Nephron (organoid): ENCODE data around the gene MTRFR.
"Not testable (repeated sequence)": the region's sequence is repeated elsewhere in the genome, so short reads cannot be mapped to it uniquely, and the experiment has no call there.

Experiments
- H3K27ac Mint-ChIP-seq, 3 experiments: 2 replicates each; pipeline ENCODE4 v1.8.0; 2020; ENCODE audit warnings: mixed read lengths in 3 of 3, mild to moderate bottlenecking in 2 of 3, moderate library complexity in 1 of 3
- H3K27me3 Mint-ChIP-seq: 2 replicates; pipeline ENCODE4 v1.8.0; 2021; ENCODE audit warnings: low read depth, mild to moderate bottlenecking, moderate library complexity, mixed read lengths
- H3K36me3 Mint-ChIP-seq: 2 replicates; pipeline ENCODE4 v1.8.0; 2020; ENCODE audit warnings: low read depth, mixed read lengths
- H3K4me1 Mint-ChIP-seq: 2 replicates; pipeline ENCODE4 v1.8.0; 2020; ENCODE audit warnings: mixed read lengths
- H3K4me3 Mint-ChIP-seq, 3 experiments: 2 replicates each; pipeline ENCODE4 v1.8.0; 2020; ENCODE audit warnings: mild to moderate bottlenecking in 3 of 3, mixed read lengths in 3 of 3, moderate library complexity in 2 of 3
- H3K9me3 Mint-ChIP-seq: 2 replicates; pipeline ENCODE4 v1.8.0; 2020; ENCODE audit warnings: mixed read lengths
- TF ChIP-seq, protein P1 (sequence below), 3 experiments: fragments of 200-600 bp; sonication (generic); IDR thresholded peaks; one replicate each; pipeline ENCODE4 v1.5.0; 2021; ENCODE audit warnings: antibody characterized with exemption in 3 of 3; ENCODE audit not compliant: unreplicated experiment in 3 of 3

The MTRFR gene

DNA sequence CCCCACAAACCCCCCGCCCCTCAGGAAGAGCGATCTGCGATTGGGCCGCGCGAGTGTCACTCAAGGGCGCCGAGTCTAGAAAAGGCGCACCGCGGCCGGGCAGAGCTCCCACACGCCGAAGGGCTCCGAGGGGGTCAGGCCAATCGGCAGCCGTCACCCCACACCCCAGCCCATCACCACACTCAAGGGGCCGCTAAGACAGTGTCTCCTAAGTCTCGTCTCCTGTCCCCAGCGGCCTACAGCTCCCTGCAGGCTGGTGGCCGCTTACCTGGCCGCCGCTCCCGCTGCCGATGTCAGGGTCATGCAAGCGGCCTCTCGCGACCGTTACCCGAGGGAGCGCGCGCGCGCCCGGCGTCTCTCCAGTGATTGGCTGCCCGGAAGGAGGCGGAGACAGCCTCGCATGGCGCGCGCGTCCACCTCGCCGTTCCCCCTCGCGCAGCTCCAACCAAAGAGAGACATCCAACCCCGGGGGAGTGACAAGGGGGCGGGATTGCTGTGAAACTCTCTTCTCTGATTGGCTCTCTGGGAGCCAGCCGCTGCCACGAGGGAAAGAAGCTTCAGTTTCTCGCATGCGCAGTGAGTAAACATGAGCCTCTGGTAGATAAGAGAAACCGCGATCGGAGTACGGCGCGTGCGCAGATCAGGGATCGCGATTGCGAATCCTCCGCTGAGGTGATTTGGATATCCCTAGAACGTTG lies at the start of gene MTRFR, which contains the start of gene MPHOSPH9:
Gene MTRFR (plus strand): TSS at position 630 of the 698 bp plus-strand sequence. CDS start 20,239 bp downstream, outside the sequence.
Gene MPHOSPH9 (minus strand): TSS at position 335 of the 698 bp plus-strand sequence. CDS start 2,777 bp downstream, outside the sequence.
- H3K27ac Mint-ChIP-seq = peak within 1 kb of the TSS; percentile 84 to 95 (median 85)
- H3K4me1 Mint-ChIP-seq = peaks cover 31% of the 10 kb centered on the region
- no peaks in the 10 kb centered on the region for H3K27me3 Mint-ChIP-seq
- TF ChIP-seq, protein P1, sequence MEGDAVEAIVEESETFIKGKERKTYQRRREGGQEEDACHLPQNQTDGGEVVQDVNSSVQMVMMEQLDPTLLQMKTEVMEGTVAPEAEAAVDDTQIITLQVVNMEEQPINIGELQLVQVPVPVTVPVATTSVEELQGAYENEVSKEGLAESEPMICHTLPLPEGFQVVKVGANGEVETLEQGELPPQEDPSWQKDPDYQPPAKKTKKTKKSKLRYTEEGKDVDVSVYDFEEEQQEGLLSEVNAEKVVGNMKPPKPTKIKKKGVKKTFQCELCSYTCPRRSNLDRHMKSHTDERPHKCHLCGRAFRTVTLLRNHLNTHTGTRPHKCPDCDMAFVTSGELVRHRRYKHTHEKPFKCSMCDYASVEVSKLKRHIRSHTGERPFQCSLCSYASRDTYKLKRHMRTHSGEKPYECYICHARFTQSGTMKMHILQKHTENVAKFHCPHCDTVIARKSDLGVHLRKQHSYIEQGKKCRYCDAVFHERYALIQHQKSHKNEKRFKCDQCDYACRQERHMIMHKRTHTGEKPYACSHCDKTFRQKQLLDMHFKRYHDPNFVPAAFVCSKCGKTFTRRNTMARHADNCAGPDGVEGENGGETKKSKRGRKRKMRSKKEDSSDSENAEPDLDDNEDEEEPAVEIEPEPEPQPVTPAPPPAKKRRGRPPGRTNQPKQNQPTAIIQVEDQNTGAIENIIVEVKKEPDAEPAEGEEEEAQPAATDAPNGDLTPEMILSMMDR (IDR thresholded peaks at IDR 0.05; ENCODE audit: unreplicated experiment in 3 of 3) = no peak
- H3K36me3 Mint-ChIP-seq = peaks cover 4% of the 10 kb centered on the region
- no peaks in the 10 kb centered on the region for H3K9me3 Mint-ChIP-seq
- H3K4me3 Mint-ChIP-seq = peak within 1 kb of the TSS; percentile 91 to 97 (median 95)

DNA sequence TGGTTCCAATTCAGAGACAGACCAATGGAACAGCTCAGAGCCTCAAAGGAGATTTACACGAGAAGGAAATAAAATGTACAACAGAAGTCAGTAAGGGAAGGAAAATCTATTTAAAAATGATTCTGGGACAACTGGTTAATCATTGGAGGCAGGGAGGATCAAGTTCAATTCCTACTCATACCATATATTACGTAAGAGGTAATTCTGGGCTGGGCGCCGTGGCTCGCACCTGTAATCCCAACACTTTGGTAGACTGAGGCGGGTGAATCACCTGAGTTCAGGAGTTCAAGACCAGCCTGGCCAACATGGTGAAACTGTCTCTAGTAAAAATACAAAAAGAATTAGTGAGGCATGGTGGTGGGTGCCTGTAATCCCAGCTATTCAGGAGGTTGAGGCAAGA lies 45.6 kb upstream of the MTRFR start:
- Mint-ChIP-seq H3K36me3 (peaks cover 56% of the 10 kb centered on the region), H3K27me3 (no peaks in the 10 kb centered on the region), H3K27ac (no peak overlapping the region), H3K4me1 (no peaks in the 10 kb centered on the region), H3K9me3 (no peaks in the 10 kb centered on the region), H3K4me3 (no peak overlapping the region)
- TF ChIP-seq, protein P1 (IDR thresholded peaks at IDR 0.05; ENCODE audit: unreplicated experiment in 3 of 3) = no peak

DNA sequence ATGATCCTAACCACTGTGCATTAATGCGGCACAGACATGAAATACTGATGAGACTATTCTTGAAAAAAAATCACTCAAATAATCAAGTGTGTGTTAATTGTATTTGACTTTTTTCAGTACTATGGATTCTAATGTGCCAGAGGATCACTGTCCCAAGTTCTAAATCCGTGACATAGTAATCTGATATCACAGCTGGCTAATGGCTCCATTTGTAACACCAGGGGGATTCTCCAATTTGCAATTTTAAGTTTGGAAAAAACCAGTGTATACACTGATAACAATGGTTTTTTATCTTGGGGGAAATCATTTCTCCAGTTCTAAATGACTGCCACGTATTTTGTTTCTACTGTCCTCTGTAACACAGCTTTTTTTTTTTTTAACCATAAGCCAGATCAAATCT lies 33.3 kb upstream of the MTRFR start:
- H3K27me3 Mint-ChIP-seq = no peaks in the 10 kb centered on the region
- peaks cover 54% of the 10 kb centered on the region for H3K36me3 Mint-ChIP-seq
- peaks cover 7% of the 10 kb centered on the region for H3K4me1 Mint-ChIP-seq
- TF ChIP-seq, protein P1 (IDR thresholded peaks at IDR 0.05; ENCODE audit: unreplicated experiment in 3 of 3) = no peak
- peak overlapping the region in 2 of 3 experiments; percentile 6 to 19 for H3K27ac Mint-ChIP-seq
- no peaks in the 10 kb centered on the region for H3K9me3 Mint-ChIP-seq
- H3K4me3 Mint-ChIP-seq = no peak overlapping the region

DNA sequence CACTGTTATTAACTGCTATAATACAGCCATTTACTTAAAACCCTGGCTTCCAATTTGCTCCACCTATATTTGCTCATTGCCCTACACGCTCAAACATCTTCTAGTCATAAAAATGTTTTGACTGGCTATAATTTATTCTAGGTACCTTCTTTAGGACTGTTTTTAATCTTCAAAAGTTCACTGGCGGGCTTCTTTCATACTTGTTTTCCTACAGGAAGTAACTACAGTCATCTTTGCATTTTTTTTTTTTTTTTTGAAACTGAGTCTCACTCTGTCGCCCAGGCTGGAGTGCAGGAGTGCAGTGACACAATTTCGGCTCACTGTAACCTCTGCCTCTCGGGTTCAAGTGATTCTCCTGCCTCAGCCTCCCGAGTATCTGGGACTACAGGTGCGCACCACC lies 32.8 kb upstream of the MTRFR start:
- Mint-ChIP-seq H3K27me3 (no peaks in the 10 kb centered on the region), H3K4me3 (no peak overlapping the region), H3K4me1 (peaks cover 7% of the 10 kb centered on the region)

DNA sequence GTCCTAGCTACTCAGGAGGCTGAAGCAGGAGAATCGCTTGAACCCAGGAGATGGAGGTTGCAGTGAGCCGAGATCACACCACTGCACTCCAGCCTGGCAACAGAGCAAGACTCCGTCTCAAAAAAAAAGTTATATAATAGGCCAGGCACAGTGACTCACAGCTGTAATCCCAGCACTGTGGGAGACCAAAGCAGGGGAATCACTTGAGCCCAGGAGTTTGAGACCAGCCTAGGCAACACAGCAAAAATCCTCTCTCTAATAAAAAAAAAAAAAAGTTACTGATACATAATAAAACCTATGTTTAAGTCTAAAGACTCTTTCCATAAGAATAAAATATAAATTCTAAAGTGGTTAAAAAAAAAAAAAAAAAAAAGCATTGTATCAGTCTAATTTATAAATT lies 26.4 kb upstream of the MTRFR start:
- H3K27ac Mint-ChIP-seq, H3K4me1 Mint-ChIP-seq, H3K9me3 Mint-ChIP-seq: not testable (repeated sequence)

More for the DNA sequence above, 32.8 kb upstream of the MTRFR start:
- TF ChIP-seq, protein P1 (IDR thresholded peaks at IDR 0.05; ENCODE audit: unreplicated experiment in 3 of 3) = no peak
- H3K36me3 Mint-ChIP-seq = peaks cover 56% of the 10 kb centered on the region
- H3K9me3 Mint-ChIP-seq = no peaks in the 10 kb centered on the region
- H3K27ac Mint-ChIP-seq = peak overlapping the region in 2 of 3 experiments; percentile 6 to 19

DNA sequence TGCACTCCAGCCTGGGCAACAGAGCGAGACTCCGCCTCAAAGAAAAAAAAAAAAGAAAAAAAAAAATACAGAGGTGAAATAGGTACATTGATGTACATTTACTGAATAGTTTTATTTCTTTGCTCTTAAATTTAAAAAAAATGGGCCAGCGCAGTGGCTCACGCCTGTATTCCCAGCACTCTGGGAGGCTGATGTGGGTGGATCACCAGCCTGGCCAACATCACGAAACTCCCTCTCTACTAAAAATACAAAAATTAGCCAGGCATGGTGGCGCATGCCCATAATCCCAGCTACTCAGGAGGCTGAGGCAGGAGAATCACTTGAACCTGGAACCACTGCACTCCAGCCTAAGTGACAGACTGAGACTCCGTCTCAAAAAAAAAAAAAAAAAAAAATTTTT lies 25.4 kb upstream of the MTRFR start:
- not testable (repeated sequence) for H3K4me3 Mint-ChIP-seq, H3K9me3 Mint-ChIP-seq, H3K27ac Mint-ChIP-seq, H3K4me1 Mint-ChIP-seq, H3K27me3 Mint-ChIP-seq
- peaks cover 47% of the 10 kb centered on the region for H3K36me3 Mint-ChIP-seq

More for the DNA sequence above, 26.4 kb upstream of the MTRFR start:
- H3K36me3 Mint-ChIP-seq = peaks cover 51% of the 10 kb centered on the region
- not testable (repeated sequence) for H3K27me3 Mint-ChIP-seq, H3K4me3 Mint-ChIP-seq

DNA sequence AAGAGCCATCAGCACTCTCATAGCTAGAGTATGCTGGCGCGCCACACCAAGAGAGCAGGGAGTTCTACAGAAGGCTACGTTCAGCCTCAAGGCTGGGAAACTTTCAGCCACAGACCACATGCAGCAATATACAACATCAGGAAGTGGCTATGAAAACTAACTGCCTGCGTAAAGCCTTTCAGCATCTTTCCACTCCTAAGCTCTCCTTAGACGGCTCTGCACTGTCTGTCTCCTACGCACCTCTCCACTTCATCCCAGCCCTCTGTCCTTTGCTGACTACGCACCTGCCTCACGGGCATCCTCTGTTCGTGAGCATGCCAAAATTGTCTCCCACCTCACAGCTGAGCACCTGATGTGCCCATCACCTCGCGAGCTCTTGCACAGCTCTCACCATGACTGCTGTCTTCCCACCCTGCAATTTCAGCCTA lies 10.0 kb upstream of the MTRFR start:
- peaks cover 31% of the 10 kb centered on the region for H3K36me3 Mint-ChIP-seq

More for the DNA sequence above, 10.0 kb upstream of the MTRFR start:
- no peaks in the 10 kb centered on the region for H3K9me3 Mint-ChIP-seq
- no peak overlapping the region for H3K4me3 Mint-ChIP-seq
- H3K27ac Mint-ChIP-seq = no peak overlapping the region
- H3K4me1 Mint-ChIP-seq = no peaks in the 10 kb centered on the region
- TF ChIP-seq, protein P1 (IDR thresholded peaks at IDR 0.05; ENCODE audit: unreplicated experiment in 3 of 3) = no peak
- no peaks in the 10 kb centered on the region for H3K27me3 Mint-ChIP-seq
